H1 (cell line): ENCODE results near the gene DCBLD1. TPM values are rescaled to one million over a fixed set of nuclear protein-coding genes. Genes with fewer than 3 reads are reported as not detected.

Source experiments
- CTCF ChIA-PET: fragments of 300-600 bp; sonication (Branson Sonifier 250); formaldehyde crosslinking; loops from one replicate; lab custom pipeline; 2021; ENCODE audit not compliant: partially characterized antibody; lab: Charles Lee
- POLR2A ChIA-PET: fragments of 300-600 bp; sonication (Branson Sonifier 250); formaldehyde crosslinking; loops from one replicate; lab custom pipeline; 2021; ENCODE audit warnings: inconsistent platforms; ENCODE audit not compliant: partially characterized antibody; lab: Charles Lee
- DNase-seq, 2 experiments: peaks; one replicate each; pipeline versions ENCODE4 v3.0.0 to v3.0.0-alpha.2; 2010 to 2022; ENCODE audit warnings: low spot score in 2 of 2, low read depth in 1 of 2, mixed read lengths in 1 of 2
- FAIRE-seq: peaks from 2 replicates; lab custom pipeline; 2011; peaks lifted over from hg19 to GRCh38; lab: Jason Lieb, UNC
- H2AFZ ChIP-seq: 2 replicates; pipeline ENCODE4 v1.8.1; 2012; ENCODE audit warnings: low read length, inconsistent platforms
- H2AK5ac ChIP-seq: 2 replicates; pipeline ENCODE4 v1.6.1; 2013; ENCODE audit warnings: low read depth, low read length
- H2BK120ac ChIP-seq: replicated peaks from 2 replicates; pipeline ENCODE3; 2013; ENCODE audit warnings: low read depth, low read length, inconsistent platforms
- H2BK12ac ChIP-seq: 2 replicates; pipeline ENCODE4 v1.6.1; 2013; ENCODE audit warnings: low read depth, low read length
- H2BK15ac ChIP-seq: 2 replicates; pipeline ENCODE4 v1.6.1; 2013; ENCODE audit warnings: low read length
- H2BK20ac ChIP-seq: 2 replicates; pipeline ENCODE4 v1.6.1; 2013; ENCODE audit warnings: low read length
- H2BK5ac ChIP-seq: 2 replicates; pipeline ENCODE4 v1.6.1; 2013; ENCODE audit warnings: low read depth, low read length
- H3K14ac ChIP-seq: 2 replicates; pipeline ENCODE4 v1.6.1; 2013; ENCODE audit warnings: inconsistent platforms; ENCODE audit not compliant: insufficient read length
- H3K18ac ChIP-seq: 2 replicates; pipeline ENCODE4 v1.6.1; 2013; ENCODE audit warnings: low read length; ENCODE audit errors: extremely low read depth
- H3K23ac ChIP-seq: 2 replicates; pipeline ENCODE4 v1.6.1; 2013; ENCODE audit warnings: inconsistent platforms; ENCODE audit not compliant: insufficient read length
- H3K23me2 ChIP-seq: 2 replicates; pipeline ENCODE4 v1.6.1; 2013; ENCODE audit warnings: low read depth, low read length
- H3K27ac ChIP-seq: 2 replicates; pipeline ENCODE4 v1.6.1; 2011; ENCODE audit warnings: low read depth, low read length, inconsistent platforms
- H3K27me3 ChIP-seq, 4 experiments: replicated peaks in 1 of 4; 1 replicate in 1 of 4; 2 replicates in 3 of 4; pipeline versions ENCODE4 v1.6.1 to v1.8.1; 2011 to 2013; ENCODE audit warnings: low read length in 3 of 4, mild to moderate bottlenecking in 3 of 4, inconsistent platforms in 2 of 4, mixed read lengths in 2 of 4, moderate library complexity in 1 of 4; ENCODE audit not compliant: control insufficient read depth in 3 of 4, insufficient read depth in 3 of 4; ENCODE audit errors: extremely low read depth in 1 of 4
- H3K36me3 ChIP-seq, 4 experiments: 2 replicates each; pipeline versions ENCODE4 v1.6.1 to v1.8.1; 2011 to 2013; ENCODE audit warnings: mild to moderate bottlenecking in 4 of 4, low read length in 3 of 4, moderate library complexity in 2 of 4, control low read depth in 1 of 4, inconsistent platforms in 1 of 4; ENCODE audit not compliant: insufficient read depth in 4 of 4, control insufficient read depth in 2 of 4
- H3K4ac ChIP-seq: replicated peaks from 2 replicates; pipeline ENCODE3; 2013; ENCODE audit warnings: low read length, low read depth, mixed read lengths, inconsistent platforms; ENCODE audit not compliant: insufficient read length
- H3K4me1 ChIP-seq, 4 experiments: replicated peaks in 1 of 4; 1 replicate in 1 of 4; 2 replicates in 3 of 4; pipeline versions ENCODE4 v1.6.1 to v1.8.1; 2011 to 2013; ENCODE audit warnings: low read length in 3 of 4, inconsistent platforms in 2 of 4, mixed read lengths in 1 of 4; ENCODE audit not compliant: insufficient read depth in 4 of 4, control insufficient read depth in 3 of 4
- H3K4me2 ChIP-seq, 2 experiments: 2 replicates each; pipeline versions ENCODE4 v1.6.1 to v1.8.1; 2011 to 2013; ENCODE audit warnings: low read depth in 2 of 2, low read length in 2 of 2, control low read depth in 1 of 2, inconsistent platforms in 1 of 2, mild to moderate bottlenecking in 1 of 2; ENCODE audit not compliant: insufficient read depth in 1 of 2
- H3K4me3 ChIP-seq, 4 experiments: fragments of 200-600, 300-600 bp in 1 of 4; sonication (generic), shearing (Covaris generic), sonication (Bioruptor Twin) in 1 of 4; 2 replicates each; pipeline versions ENCODE4 v1.5.1 to v1.8.1; 2011 to 2016; ENCODE audit warnings: low read length in 4 of 4, low read depth in 3 of 4, control low read depth in 2 of 4, inconsistent platforms in 2 of 4, mild to moderate bottlenecking in 2 of 4, mixed read lengths in 1 of 4, moderate library complexity in 1 of 4; ENCODE audit not compliant: insufficient read depth in 2 of 4; ENCODE audit errors: extremely low read depth in 1 of 4
- H3K56ac ChIP-seq: replicated peaks from 2 replicates; pipeline ENCODE3; 2013; ENCODE audit warnings: low read depth, mild to moderate bottlenecking, mixed read lengths, low read length, inconsistent platforms; ENCODE audit not compliant: insufficient read length
- H3K79me1 ChIP-seq: 2 replicates; pipeline ENCODE4 v1.6.1; 2013; ENCODE audit warnings: low read depth, low read length, control low read depth
- H3K79me2 ChIP-seq, 2 experiments: 2 replicates each; pipeline versions ENCODE4 v1.6.1 to v1.8.1; 2012 to 2013; ENCODE audit warnings: low read length in 2 of 2, mild to moderate bottlenecking in 2 of 2, inconsistent platforms in 1 of 2; ENCODE audit not compliant: insufficient read depth in 2 of 2, control insufficient read depth in 1 of 2
- H3K9ac ChIP-seq, 4 experiments: replicated peaks in 1 of 4; 1 replicate in 1 of 4; 2 replicates in 3 of 4; pipeline versions ENCODE4 v1.6.1 to v1.8.1; 2011 to 2013; ENCODE audit warnings: low read depth in 3 of 4, low read length in 3 of 4, control low read depth in 2 of 4, mild to moderate bottlenecking in 2 of 4, moderate library complexity in 2 of 4, inconsistent platforms in 1 of 4; ENCODE audit errors: extremely low read depth in 1 of 4
- H3K9me3 ChIP-seq, 2 experiments: 2 replicates each; pipeline versions ENCODE4 v1.6.1 to v1.8.1; 2012 to 2013; ENCODE audit warnings: mild to moderate bottlenecking in 2 of 2, moderate library complexity in 2 of 2, control low read depth in 1 of 2, inconsistent platforms in 1 of 2, low read depth in 1 of 2, low read length in 1 of 2, mixed read lengths in 1 of 2; ENCODE audit not compliant: insufficient read depth in 2 of 2
- H4K20me1 ChIP-seq, 2 experiments: replicated peaks in 1 of 2; 2 replicates each; pipeline versions ENCODE3 to v1.8.1; 2011 to 2013; ENCODE audit warnings: inconsistent platforms in 2 of 2, low read length in 2 of 2, mild to moderate bottlenecking in 1 of 2; ENCODE audit not compliant: insufficient read depth in 2 of 2, control insufficient read depth in 1 of 2
- H4K5ac ChIP-seq: 2 replicates; pipeline ENCODE4 v1.6.1; 2013; ENCODE audit warnings: low read length, low read depth, mixed read lengths, inconsistent platforms; ENCODE audit not compliant: insufficient read length
- H4K8ac ChIP-seq: 2 replicates; pipeline ENCODE4 v1.8.0; 2013; ENCODE audit warnings: mild to moderate bottlenecking, moderate library complexity, low read length, inconsistent platforms; ENCODE audit not compliant: insufficient read depth; ENCODE audit errors: extremely low read depth
- H4K91ac ChIP-seq: replicated peaks from 2 replicates; pipeline ENCODE3; 2013; ENCODE audit warnings: low read length, mixed read lengths, inconsistent platforms; ENCODE audit not compliant: insufficient read length
- KDM5A ChIP-seq: fragments of 200-600 bp; IDR thresholded peaks from 2 replicates; pipeline ENCODE4 v1.7.1; 2012; ENCODE audit warnings: mild to moderate bottlenecking, low read length, inconsistent platforms, mixed read lengths
- SP2 ChIP-seq: IDR thresholded peaks from 2 replicates; pipeline ENCODE4 v1.6.1; 2012; ENCODE audit warnings: mild to moderate bottlenecking, low read length, inconsistent platforms
- SP4 ChIP-seq: IDR thresholded peaks from 2 replicates; pipeline ENCODE4 v1.6.1; 2012; ENCODE audit warnings: low read length, inconsistent platforms
- YY1 ChIP-seq: IDR thresholded peaks from 2 replicates; pipeline ENCODE4 v1.6.1; 2011; ENCODE audit warnings: low read depth, mild to moderate bottlenecking, low read length
- WGBS, 2 experiments: shearing (Covaris generic) in 1 of 2; methylation state at CpG; one replicate each; pipeline versions ENCODE4 v1.1.6 to v1.1.7; 2013 to 2015; ENCODE audit warnings: low lambda C conversion rate in 2 of 2, mixed read lengths in 2 of 2, inconsistent platforms in 1 of 2, low coverage in 1 of 2, missing lambda C conversion rate in 1 of 2; ENCODE audit not compliant: insufficient replicate concordance in 2 of 2, insufficient coverage in 1 of 2, insufficient read length in 1 of 2; ENCODE audit errors: extremely low coverage in 1 of 2, missing lambda C conversion rate in 1 of 2; 5-methylcytosine and 5-hydroxymethylcytosine counted together
- polyA plus RNA-seq, 7 experiments: library from polyadenylated mRNA; depleted of rRNA in 3 of 7; stranded (reverse) in 5 of 7; unstranded in 2 of 7; fragments of >200 nt in 5 of 7; fragments of 200-250 nt in 2 of 7; gene quantifications; 1 replicate in 5 of 7; 2 replicates in 1 of 7; 4 replicates in 1 of 7; pipeline versions ENCODE4 v1.2.1 to v1.2.3, GENCODE V29; 2011 to 2013; ENCODE audit warnings: missing spikeins in 2 of 7, mixed read lengths in 2 of 7
- total RNA-seq: library from RNA; stranded (reverse); fragmentation: NEBNext Ultra II Directional; extraction: Animal tissue kit (Norgen Biotek cat#: 25700); gene quantifications from 2 replicates; pipeline ENCODE4 v1.2.1, GENCODE V29; 2021

Gene DCBLD1
- total and polyA plus RNA-seq, 2 of the 8 experiments (the other 6 are each of a cell fraction or from before 2014, with no cell fraction given): 3.9 to 11.2 TPM

GRCh38 chr6:117478853-117479231 lies 3.6 kb upstream of the DCBLD1 start:
- no peak overlapping the region for H3K14ac ChIP-seq

More at GRCh38 chr6:117478853-117479231, 3.6 kb upstream of the DCBLD1 start:
- Histone ChIP-seq H2AFZ (no peak overlapping the region), H3K23me2 (peaks cover 18% of the 10 kb centered on the region), H3K4me3 (no peak overlapping the region), H4K91ac (no peak overlapping the region), H3K79me1 (no peaks in the 10 kb centered on the region), H3K27me3 (peaks cover 0 to 25% (median 20%) of the 10 kb centered on the region in 4 experiments; a peak in 6 of 7 replicates), H2BK12ac (no peak overlapping the region), H2AK5ac (no peak overlapping the region), H4K5ac (no peak overlapping the region), H4K20me1 (no peaks in the 10 kb centered on the region), H3K4me2 (no peak overlapping the region), H3K27ac (no peak overlapping the region), H3K18ac (no peak overlapping the region), H3K36me3 (no peaks in the 10 kb centered on the region), H2BK5ac (no peak overlapping the region), H2BK20ac (no peak overlapping the region), H3K4ac (no peak overlapping the region), H3K9ac (no peak overlapping the region), H3K23ac (no peak overlapping the region), H4K8ac (no peak overlapping the region), H3K4me1 (peaks cover 7 to 14% (median 10%) of the 10 kb centered on the region in 4 experiments), H2BK15ac (no peak overlapping the region), H3K9me3 (no peaks in the 10 kb centered on the region), H3K79me2 (no peaks in the 10 kb centered on the region), H2BK120ac (no peak overlapping the region), H3K56ac (no peak overlapping the region)
- TF ChIP-seq SP2 (no peak), SP4 (no peak), YY1 (no peak), KDM5A (no peak)
- ChIA-PET POLR2A (no interaction called here), CTCF (interaction anchor here (0.7 to 8.2 kb wide), 21 partner anchors 10 to 439 kb away, joined by 3 to 58 read pairs (median 5); partner anchors contain the start of gene GOPC)
- DNase-seq: no peak
- WGBS, 2 experiments: 93% methylated on average over 5 of the region's 6 CpGs; no CpG with 5 or more reads in 1 of the 2 experiments
- no peak for FAIRE-seq
